ENCODE measurements around the gene RNF212.

DNA sequence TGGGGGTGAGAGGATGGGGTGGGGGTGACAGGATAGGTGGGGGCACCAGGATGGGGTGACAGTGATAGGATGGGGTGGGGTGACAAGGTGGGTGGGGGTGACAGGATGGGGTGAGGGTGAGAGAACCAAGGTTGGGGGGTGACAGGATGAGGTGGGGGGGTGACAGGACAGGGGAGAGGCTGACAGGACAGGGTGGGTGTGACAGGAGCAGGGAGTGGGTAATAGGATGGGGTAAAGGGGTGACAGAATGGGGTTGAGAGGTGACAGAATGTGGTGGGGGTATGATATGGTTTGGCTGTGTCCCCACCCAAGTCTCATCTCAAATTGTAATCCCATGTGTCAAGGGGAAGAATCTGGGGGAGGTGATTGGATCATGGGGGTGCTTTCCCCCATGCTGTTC is 26.0 kb downstream of the RNF212 start:
- TF ChIP-seq EZH2 (IDR thresholded peaks at IDR 0.05; ENCODE audit: low read depth, unreplicated experiment): no peak
- TF ChIP-seq, protein P1, sequence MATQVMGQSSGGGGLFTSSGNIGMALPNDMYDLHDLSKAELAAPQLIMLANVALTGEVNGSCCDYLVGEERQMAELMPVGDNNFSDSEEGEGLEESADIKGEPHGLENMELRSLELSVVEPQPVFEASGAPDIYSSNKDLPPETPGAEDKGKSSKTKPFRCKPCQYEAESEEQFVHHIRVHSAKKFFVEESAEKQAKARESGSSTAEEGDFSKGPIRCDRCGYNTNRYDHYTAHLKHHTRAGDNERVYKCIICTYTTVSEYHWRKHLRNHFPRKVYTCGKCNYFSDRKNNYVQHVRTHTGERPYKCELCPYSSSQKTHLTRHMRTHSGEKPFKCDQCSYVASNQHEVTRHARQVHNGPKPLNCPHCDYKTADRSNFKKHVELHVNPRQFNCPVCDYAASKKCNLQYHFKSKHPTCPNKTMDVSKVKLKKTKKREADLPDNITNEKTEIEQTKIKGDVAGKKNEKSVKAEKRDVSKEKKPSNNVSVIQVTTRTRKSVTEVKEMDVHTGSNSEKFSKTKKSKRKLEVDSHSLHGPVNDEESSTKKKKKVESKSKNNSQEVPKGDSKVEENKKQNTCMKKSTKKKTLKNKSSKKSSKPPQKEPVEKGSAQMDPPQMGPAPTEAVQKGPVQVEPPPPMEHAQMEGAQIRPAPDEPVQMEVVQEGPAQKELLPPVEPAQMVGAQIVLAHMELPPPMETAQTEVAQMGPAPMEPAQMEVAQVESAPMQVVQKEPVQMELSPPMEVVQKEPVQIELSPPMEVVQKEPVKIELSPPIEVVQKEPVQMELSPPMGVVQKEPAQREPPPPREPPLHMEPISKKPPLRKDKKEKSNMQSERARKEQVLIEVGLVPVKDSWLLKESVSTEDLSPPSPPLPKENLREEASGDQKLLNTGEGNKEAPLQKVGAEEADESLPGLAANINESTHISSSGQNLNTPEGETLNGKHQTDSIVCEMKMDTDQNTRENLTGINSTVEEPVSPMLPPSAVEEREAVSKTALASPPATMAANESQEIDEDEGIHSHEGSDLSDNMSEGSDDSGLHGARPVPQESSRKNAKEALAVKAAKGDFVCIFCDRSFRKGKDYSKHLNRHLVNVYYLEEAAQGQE (IDR thresholded peaks at IDR 0.05; ENCODE audit: unreplicated experiment): no peak
- TF ChIP-seq NANOG (IDR thresholded peaks at IDR 0.05; ENCODE audit: borderline replicate concordance): no peak
- TF ChIP-seq, protein P2, sequence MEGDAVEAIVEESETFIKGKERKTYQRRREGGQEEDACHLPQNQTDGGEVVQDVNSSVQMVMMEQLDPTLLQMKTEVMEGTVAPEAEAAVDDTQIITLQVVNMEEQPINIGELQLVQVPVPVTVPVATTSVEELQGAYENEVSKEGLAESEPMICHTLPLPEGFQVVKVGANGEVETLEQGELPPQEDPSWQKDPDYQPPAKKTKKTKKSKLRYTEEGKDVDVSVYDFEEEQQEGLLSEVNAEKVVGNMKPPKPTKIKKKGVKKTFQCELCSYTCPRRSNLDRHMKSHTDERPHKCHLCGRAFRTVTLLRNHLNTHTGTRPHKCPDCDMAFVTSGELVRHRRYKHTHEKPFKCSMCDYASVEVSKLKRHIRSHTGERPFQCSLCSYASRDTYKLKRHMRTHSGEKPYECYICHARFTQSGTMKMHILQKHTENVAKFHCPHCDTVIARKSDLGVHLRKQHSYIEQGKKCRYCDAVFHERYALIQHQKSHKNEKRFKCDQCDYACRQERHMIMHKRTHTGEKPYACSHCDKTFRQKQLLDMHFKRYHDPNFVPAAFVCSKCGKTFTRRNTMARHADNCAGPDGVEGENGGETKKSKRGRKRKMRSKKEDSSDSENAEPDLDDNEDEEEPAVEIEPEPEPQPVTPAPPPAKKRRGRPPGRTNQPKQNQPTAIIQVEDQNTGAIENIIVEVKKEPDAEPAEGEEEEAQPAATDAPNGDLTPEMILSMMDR (conservative IDR thresholded peaks at IDR 0.05; ENCODE audit: low read depth in 2 of 2): no peak
- no peak for TF ChIP-seq EZH2phosphoT487 (IDR thresholded peaks at IDR 0.05; ENCODE audit: unreplicated experiment)
- no peak for TF ChIP-seq POLR2AphosphoS5 (IDR thresholded peaks at IDR 0.05; ENCODE audit: low read depth)
- TF ChIP-seq ZNF331 (CRISPR knock-in tag; IDR thresholded peaks at IDR 0.05; ENCODE audit: low read depth): no peak
- no peak for TF ChIP-seq ZNF114 (CRISPR knock-in tag; IDR thresholded peaks at IDR 0.05)
- no peak for TF ChIP-seq JUNB (IDR thresholded peaks at IDR 0.05; ENCODE audit: unreplicated experiment)
- TF ChIP-seq, protein P3, sequence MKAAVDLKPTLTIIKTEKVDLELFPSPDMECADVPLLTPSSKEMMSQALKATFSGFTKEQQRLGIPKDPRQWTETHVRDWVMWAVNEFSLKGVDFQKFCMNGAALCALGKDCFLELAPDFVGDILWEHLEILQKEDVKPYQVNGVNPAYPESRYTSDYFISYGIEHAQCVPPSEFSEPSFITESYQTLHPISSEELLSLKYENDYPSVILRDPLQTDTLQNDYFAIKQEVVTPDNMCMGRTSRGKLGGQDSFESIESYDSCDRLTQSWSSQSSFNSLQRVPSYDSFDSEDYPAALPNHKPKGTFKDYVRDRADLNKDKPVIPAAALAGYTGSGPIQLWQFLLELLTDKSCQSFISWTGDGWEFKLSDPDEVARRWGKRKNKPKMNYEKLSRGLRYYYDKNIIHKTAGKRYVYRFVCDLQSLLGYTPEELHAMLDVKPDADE (IDR thresholded peaks at IDR 0.05): no peak
- no peak for TF ChIP-seq CREB1 (CRISPR knock-in tag; IDR thresholded peaks at IDR 0.05; ENCODE audit: low read depth)
- TF ChIP-seq STAT1 (IDR thresholded peaks at IDR 0.05; ENCODE audit: unreplicated experiment): no peak
- TF ChIP-seq, protein P4, sequence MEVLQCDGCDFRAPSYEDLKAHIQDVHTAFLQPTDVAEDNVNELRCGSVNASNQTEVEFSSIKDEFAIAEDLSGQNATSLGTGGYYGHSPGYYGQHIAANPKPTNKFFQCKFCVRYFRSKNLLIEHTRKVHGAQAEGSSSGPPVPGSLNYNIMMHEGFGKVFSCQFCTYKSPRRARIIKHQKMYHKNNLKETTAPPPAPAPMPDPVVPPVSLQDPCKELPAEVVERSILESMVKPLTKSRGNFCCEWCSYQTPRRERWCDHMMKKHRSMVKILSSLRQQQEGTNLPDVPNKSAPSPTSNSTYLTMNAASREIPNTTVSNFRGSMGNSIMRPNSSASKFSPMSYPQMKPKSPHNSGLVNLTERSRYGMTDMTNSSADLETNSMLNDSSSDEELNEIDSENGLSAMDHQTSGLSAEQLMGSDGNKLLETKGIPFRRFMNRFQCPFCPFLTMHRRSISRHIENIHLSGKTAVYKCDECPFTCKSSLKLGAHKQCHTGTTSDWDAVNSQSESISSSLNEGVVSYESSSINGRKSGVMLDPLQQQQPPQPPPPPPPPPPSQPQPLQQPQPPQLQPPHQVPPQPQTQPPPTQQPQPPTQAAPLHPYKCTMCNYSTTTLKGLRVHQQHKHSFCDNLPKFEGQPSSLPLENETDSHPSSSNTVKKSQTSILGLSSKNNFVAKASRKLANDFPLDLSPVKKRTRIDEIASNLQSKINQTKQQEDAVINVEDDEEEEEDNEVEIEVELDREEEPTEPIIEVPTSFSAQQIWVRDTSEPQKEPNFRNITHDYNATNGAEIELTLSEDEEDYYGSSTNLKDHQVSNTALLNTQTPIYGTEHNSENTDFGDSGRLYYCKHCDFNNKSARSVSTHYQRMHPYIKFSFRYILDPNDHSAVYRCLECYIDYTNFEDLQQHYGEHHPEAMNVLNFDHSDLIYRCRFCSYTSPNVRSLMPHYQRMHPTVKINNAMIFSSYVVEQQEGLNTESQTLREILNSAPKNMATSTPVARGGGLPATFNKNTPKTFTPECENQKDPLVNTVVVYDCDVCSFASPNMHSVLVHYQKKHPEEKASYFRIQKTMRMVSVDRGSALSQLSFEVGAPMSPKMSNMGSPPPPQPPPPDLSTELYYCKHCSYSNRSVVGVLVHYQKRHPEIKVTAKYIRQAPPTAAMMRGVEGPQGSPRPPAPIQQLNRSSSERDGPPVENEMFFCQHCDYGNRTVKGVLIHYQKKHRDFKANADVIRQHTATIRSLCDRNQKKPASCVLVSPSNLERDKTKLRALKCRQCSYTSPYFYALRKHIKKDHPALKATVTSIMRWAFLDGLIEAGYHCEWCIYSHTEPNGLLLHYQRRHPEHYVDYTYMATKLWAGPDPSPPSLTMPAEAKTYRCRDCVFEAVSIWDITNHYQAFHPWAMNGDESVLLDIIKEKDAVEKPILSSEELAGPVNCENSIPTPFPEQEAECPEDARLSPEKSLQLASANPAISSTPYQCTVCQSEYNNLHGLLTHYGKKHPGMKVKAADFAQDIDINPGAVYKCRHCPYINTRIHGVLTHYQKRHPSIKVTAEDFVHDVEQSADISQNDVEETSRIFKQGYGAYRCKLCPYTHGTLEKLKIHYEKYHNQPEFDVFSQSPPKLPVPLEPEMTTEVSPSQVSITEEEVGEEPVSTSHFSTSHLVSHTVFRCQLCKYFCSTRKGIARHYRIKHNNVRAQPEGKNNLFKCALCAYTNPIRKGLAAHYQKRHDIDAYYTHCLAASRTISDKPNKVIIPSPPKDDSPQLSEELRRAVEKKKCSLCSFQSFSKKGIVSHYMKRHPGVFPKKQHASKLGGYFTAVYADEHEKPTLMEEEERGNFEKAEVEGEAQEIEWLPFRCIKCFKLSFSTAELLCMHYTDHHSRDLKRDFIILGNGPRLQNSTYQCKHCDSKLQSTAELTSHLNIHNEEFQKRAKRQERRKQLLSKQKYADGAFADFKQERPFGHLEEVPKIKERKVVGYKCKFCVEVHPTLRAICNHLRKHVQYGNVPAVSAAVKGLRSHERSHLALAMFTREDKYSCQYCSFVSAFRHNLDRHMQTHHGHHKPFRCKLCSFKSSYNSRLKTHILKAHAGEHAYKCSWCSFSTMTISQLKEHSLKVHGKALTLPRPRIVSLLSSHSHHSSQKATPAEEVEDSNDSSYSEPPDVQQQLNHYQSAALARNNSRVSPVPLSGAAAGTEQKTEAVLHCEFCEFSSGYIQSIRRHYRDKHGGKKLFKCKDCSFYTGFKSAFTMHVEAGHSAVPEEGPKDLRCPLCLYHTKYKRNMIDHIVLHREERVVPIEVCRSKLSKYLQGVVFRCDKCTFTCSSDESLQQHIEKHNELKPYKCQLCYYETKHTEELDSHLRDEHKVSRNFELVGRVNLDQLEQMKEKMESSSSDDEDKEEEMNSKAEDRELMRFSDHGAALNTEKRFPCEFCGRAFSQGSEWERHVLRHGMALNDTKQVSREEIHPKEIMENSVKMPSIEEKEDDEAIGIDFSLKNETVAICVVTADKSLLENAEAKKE (CRISPR knock-in tag; IDR thresholded peaks at IDR 0.05): no peak

All from GM23338 (cell line).